ENCODE results near the gene ADAMTS17.

The ADAMTS17 gene

GRCh38 chr15:100372739-100373119 is 31.0 kb upstream of the ADAMTS17 start:
- no peak overlapping the region for H3K4me3 ChIP-seq (ENCODE audit: low read depth, low read length)
- no peak for TF ChIP-seq CTCF (IDR thresholded peaks at IDR 0.05; ENCODE audit: borderline replicate concordance, insufficient read depth, low read depth, low read length)

- H3K4me3 ChIP-seq (ENCODE audit: low read depth, low read length): no peak overlapping the region
- TF ChIP-seq CTCF (IDR thresholded peaks at IDR 0.05; ENCODE audit: borderline replicate concordance, insufficient read depth, low read depth, low read length): no peak
Observed at GRCh38 chr15:100355342-100355741, 13.6 kb upstream of the ADAMTS17 start.

GRCh38 chr15:100353449-100353848 is 11.7 kb upstream of the ADAMTS17 start:
- H3K4me3 ChIP-seq (ENCODE audit: low read depth, low read length): no peak overlapping the region
- TF ChIP-seq CTCF (IDR thresholded peaks at IDR 0.05; ENCODE audit: borderline replicate concordance, insufficient read depth, low read depth, low read length): no peak

- H3K4me3 ChIP-seq (ENCODE audit: low read depth, low read length): no peak overlapping the region
Observed at GRCh38 chr15:100350434-100351226, 8.9 kb upstream of the ADAMTS17 start.

GRCh38 chr15:100349696-100350433 is 8.1 kb upstream of the ADAMTS17 start:
- peak; percentile 94 for TF ChIP-seq CTCF (IDR thresholded peaks at IDR 0.05; ENCODE audit: borderline replicate concordance, insufficient read depth, low read depth, low read length)
- peak overlapping the region; percentile 56 for H3K4me3 ChIP-seq (ENCODE audit: low read depth, low read length)

More at GRCh38 chr15:100350434-100351226, 8.9 kb upstream of the ADAMTS17 start:
- no peak for TF ChIP-seq CTCF (IDR thresholded peaks at IDR 0.05; ENCODE audit: borderline replicate concordance, insufficient read depth, low read depth, low read length)

- TF ChIP-seq CTCF (IDR thresholded peaks at IDR 0.05; ENCODE audit: borderline replicate concordance, insufficient read depth, low read depth, low read length): no peak
- H3K4me3 ChIP-seq (ENCODE audit: low read depth, low read length): no peak overlapping the region
Observed at GRCh38 chr15:100349321-100349695, 7.5 kb upstream of the ADAMTS17 start.

GRCh38 chr15:100348578-100348977 is 6.8 kb upstream of the ADAMTS17 start:
- no peak for TF ChIP-seq CTCF (IDR thresholded peaks at IDR 0.05; ENCODE audit: borderline replicate concordance, insufficient read depth, low read depth, low read length)

More at GRCh38 chr15:100348578-100348977, 6.8 kb upstream of the ADAMTS17 start:
- H3K4me3 ChIP-seq (ENCODE audit: low read depth, low read length): no peak overlapping the region

Data from GM12875 (cell line).